AG04449 (cell line): ENCODE data around the gene STAT2.
A peak's percentile ranks its signal among the peaks of the same experiment; 100 is the strongest.
"Not testable (repeated sequence)": the region's sequence is repeated elsewhere in the genome, so short reads cannot be mapped to it uniquely, and the experiment has no call there.

Experiments used
- CTCF ChIA-PET: fragments of 350-600 bp; formaldehyde crosslinking; extraction: SDS; loops from one replicate; lab custom pipeline; 2021; ENCODE audit warnings: antibody characterized with exemption; lab: Yijun Ruan, JAX
- POLR2A ChIA-PET: fragments of 400-600, 350-600 bp; formaldehyde crosslinking; extraction: SDS; loops from one replicate; lab custom pipeline; 2020; ENCODE audit warnings: antibody characterized with exemption, inconsistent platforms; lab: Yijun Ruan, JAX
- DNase-seq: peaks from one replicate; pipeline ENCODE4 v3.0.0-alpha.2; 2010; ENCODE audit warnings: low read depth, low spot score
- H3K4me3 ChIP-seq: 2 replicates; pipeline ENCODE4 v1.5.1; 2011; ENCODE audit warnings: low read depth, mild to moderate bottlenecking, control low read depth, low read length
- TF ChIP-seq, protein P1 (sequence below): IDR thresholded peaks from one replicate; pipeline ENCODE4 v1.5.1; 2011; ENCODE audit warnings: mild to moderate bottlenecking, moderate library complexity, low read length, control low read depth, inconsistent platforms; ENCODE audit not compliant: insufficient read depth; ENCODE audit errors: missing control alignments

STAT2 gene

GRCh38 chr12:56337753-56338251, 22.1 kb downstream of the STAT2 start:
- ChIA-PET CTCF (interaction anchor here (0.6 to 1.2 kb wide), 3 partner anchors 12 to 239 kb away, joined by 3 read pairs; no protein-coding TSS in a partner anchor), POLR2A (interaction anchor here (0.8 to 0.9 kb wide), 2 partner anchors 11 to 22 kb away, joined by 3 to 4 read pairs; partner anchors contain the start of gene CNPY2)
- H3K4me3 ChIP-seq: no peak overlapping the region
- TF ChIP-seq, protein P1, sequence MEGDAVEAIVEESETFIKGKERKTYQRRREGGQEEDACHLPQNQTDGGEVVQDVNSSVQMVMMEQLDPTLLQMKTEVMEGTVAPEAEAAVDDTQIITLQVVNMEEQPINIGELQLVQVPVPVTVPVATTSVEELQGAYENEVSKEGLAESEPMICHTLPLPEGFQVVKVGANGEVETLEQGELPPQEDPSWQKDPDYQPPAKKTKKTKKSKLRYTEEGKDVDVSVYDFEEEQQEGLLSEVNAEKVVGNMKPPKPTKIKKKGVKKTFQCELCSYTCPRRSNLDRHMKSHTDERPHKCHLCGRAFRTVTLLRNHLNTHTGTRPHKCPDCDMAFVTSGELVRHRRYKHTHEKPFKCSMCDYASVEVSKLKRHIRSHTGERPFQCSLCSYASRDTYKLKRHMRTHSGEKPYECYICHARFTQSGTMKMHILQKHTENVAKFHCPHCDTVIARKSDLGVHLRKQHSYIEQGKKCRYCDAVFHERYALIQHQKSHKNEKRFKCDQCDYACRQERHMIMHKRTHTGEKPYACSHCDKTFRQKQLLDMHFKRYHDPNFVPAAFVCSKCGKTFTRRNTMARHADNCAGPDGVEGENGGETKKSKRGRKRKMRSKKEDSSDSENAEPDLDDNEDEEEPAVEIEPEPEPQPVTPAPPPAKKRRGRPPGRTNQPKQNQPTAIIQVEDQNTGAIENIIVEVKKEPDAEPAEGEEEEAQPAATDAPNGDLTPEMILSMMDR: no peak
- no peak for DNase-seq

GRCh38 chr12:56336361-56337167, 23.3 kb downstream of the STAT2 start:
- H3K4me3 ChIP-seq: no peak overlapping the region
- ChIA-PET CTCF (interaction anchor here (1.1 to 1.2 kb wide), 2 partner anchors 127 kb away, joined by 3 read pairs; no protein-coding TSS in a partner anchor), POLR2A (interaction anchor here (0.7 kb wide), 1 partner anchor 21 kb away, joined by 3 read pairs; the partner anchor contains the start of gene CNPY2)
- no peak for DNase-seq
- TF ChIP-seq, protein P1: no peak

GRCh38 chr12:56335527-56335926, 24.4 kb downstream of the STAT2 start:
- H3K4me3 ChIP-seq, DNase-seq: not testable (repeated sequence)
- POLR2A ChIA-PET: interaction anchor here (0.5 to 0.7 kb wide), 2 partner anchors 12 to 20 kb away, joined by 3 read pairs; partner anchors contain the start of gene CNPY2
- CTCF ChIA-PET: interaction anchor here (1.1 kb wide), 1 partner anchor 128 kb away, joined by 3 read pairs; no protein-coding TSS in a partner anchor

GRCh38 chr12:56334490-56334793, 25.5 kb downstream of the STAT2 start:
- CTCF ChIA-PET: interaction anchor here (0.7 to 2.0 kb wide), 5 partner anchors 10 to 26 kb away, joined by 3 to 14 read pairs (median 5); partner anchors contain the start of gene STAT2
- TF ChIP-seq, protein P1: no peak
- peak overlapping the region; percentile 67 for H3K4me3 ChIP-seq
- POLR2A ChIA-PET: interaction anchor here (1.5 kb wide), 1 partner anchor 26 kb away, joined by 4 read pairs; the partner anchor contains the start of gene STAT2
- DNase-seq: no peak

- TF ChIP-seq, protein P1: peak; percentile 50
- ChIA-PET CTCF (interaction anchor here (0.7 to 2.0 kb wide), 11 partner anchors 9 to 135 kb away, joined by 3 to 14 read pairs (median 4); partner anchors contain the start of gene STAT2), POLR2A (interaction anchor here (0.6 to 1.5 kb wide), 8 partner anchors 10 to 154 kb away, joined by 3 to 5 read pairs (median 3); partner anchors contain the start of genes CNPY2, GLS2 and STAT2)
- DNase-seq: peak; percentile 88
- peak within 1 kb of the TSS; percentile 67 for H3K4me3 ChIP-seq
These were observed 26.0 kb downstream of the STAT2 start, which contains the start of gene PAN2 for GRCh38 chr12:56333679-56334489. TSS of gene PAN2 (minus strand) at chr12:56334000. CDS start at chr12:56333094, 906 bp downstream.

DNA sequence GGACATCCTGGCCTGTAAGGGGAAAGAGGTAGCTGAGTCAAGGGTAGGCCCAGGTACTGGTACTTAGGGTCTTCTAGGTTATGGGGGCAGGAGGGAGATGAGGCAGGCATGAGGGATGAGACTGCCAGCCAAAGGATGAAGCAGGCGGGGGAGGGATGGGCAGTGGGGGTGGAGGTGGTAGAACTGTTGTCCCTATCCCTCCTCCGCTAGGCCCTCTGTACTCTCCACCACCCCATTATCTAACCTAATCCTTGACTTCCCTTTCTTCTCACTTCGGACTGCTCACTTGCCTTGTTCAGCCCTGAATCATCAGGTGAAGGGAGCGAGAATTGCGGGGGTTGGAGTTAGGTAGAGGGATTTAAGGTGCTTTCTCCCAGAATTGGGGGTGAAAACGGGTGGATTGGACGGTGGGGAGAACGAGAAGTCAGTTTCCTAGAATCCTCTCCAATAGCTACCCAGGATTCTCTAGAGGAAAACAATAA, 26.7 kb downstream of the STAT2 start:
- POLR2A ChIA-PET: interaction anchor here (0.7 to 1.5 kb wide), 7 partner anchors 9 to 131 kb away, joined by 3 to 5 read pairs (median 3); partner anchors contain the start of genes CNPY2 and STAT2
- TF ChIP-seq, protein P1: no peak
- CTCF ChIA-PET: interaction anchor here (0.9 to 2.0 kb wide), 8 partner anchors 9 to 136 kb away, joined by 3 to 14 read pairs (median 4); no protein-coding TSS in a partner anchor
- no peak for DNase-seq
- peak overlapping the region; percentile 67 for H3K4me3 ChIP-seq
